NCI-H128 (cell line): ENCODE results near the gene FAM181B.
"Not testable (repeated sequence)": the region's sequence is repeated elsewhere in the genome, so short reads cannot be mapped to it uniquely, and the experiment has no call there.

ENCODE experiments used
- DNase-seq: peaks from one replicate; lab custom pipeline; 2025; ENCODE audit not compliant: unreplicated experiment; lab: John Stamatoyannopoulos, UW

Gene FAM181B

DNA sequence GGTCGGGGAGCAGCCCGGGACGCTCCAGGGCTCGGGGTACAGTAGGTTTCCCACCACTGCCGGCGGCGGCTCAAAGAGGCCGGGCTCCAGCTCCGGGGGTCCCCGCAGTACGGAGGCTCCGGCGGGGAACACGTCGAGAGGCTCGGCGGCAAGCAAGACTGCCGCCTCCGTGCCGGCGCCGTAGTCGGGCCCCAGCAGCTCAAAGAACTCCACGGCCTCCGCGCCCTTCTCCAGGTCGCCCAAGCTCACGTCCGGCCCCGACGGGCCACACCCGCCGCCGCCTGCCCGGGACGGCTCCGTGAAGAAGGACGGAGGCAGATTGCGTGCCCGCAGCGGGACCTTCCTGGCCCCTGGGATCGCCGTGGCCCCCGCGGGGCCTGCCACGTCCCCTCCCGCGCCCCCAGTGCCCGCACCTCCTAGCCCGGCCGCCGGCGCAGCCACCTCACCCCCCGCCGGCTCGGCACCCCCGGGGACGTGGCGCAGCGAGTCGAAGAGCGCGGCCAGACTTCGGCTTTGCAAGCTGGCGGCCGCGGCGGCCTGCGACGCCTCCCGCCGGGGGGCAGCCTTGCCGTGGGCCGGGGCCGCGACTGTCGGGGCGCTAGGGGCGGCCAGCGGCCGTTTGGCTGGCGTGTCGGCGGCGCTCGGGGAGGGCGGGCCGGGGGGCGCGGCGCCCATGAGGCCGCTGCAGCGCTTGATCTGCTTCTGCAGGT lies 775 bp downstream of the FAM181B start:
- DNase-seq: no peak

DNA sequence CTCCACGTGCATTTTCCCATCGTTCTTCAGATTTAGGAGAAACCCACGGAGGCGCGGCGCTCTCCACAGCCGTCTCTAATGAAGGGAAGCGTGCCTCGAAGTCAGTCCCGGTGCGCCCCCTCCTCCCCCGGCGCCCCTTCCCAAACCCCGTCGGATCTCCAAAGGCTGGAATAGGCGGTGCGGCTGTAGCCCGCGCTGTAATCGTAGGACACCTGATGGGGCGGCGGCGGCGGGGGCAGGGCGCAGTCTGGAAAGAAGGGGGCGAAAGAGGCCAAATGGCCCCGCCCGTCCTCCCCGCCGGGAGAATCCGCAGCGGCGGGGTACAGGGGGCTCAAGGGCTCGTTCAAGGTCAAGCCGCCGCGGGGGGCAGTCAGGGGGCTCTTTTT lies 1.3 kb downstream of the FAM181B start:
- no peak for DNase-seq

- no peak for DNase-seq
Observed at GRCh38 chr11:82731691-82732277, 1.9 kb downstream of the FAM181B start.

DNA sequence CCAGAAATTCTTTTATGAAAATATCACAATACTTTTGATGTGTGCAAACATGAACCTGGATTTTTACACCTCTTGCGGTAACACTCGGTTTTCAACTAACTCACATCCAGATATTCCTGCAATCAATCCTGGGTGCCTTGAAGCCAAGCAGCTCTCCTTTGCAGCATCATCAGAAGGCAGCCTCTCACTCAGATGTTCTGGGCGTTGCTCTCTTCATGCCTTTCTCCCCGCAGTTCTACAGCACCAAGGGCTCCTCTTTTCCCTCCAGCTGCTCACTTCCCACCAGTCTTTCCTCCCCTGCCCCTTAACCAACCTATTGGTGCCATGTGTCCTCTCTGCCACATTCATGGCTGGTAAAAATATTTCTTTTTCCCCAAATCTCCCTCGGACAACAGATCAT lies 2.9 kb downstream of the FAM181B start:
- DNase-seq: no peak

GRCh38 chr11:82730286-82730685 lies 3.4 kb downstream of the FAM181B start:
- no peak for DNase-seq

DNA sequence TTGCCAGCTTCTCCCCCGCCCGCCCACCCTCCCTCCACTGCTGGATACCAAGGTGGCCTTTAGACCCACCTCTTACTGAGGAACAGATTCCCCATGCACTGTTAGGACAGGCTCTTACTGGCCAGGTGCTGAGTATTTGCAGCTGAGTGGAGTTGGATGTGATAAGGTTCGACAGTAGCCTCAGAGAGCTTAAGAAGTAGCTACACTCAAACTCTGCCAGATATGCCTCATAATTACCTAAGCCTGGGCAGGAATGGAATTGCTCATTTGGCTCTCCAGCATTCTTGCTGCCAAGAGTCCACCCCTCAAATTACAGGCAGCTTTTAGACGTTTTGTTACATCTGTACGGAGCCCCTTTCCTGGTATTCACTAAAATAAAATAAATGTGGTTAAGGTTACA lies 9.6 kb downstream of the FAM181B start:
- no peak for DNase-seq

DNA sequence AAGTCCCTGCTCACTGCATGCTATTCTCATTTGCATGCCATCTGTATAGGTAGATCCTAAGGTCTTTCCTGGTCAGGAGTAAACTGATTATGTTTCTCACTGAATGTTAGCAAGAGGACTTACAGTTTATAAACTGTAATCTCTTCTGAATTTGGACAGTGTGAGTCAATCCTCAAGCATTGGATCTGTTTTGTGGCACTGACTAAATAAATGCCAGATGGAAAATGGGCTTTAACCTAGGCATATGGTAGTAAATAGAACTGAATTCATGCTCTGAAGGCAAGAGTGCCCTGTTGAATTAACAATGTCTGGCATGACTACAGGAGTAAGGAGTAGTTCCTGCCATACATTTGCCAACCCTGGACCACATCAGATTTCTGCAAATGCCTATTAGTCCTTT lies 11.4 kb downstream of the FAM181B start:
- no peak for DNase-seq

GRCh38 chr11:82720267-82721065 lies 13.2 kb downstream of the FAM181B start:
- DNase-seq: no peak

GRCh38 chr11:82719361-82720105 lies 14.1 kb downstream of the FAM181B start:
- no peak for DNase-seq

- DNase-seq: no peak
Observed at GRCh38 chr11:82718821-82719220, 14.8 kb downstream of the FAM181B start.

DNA sequence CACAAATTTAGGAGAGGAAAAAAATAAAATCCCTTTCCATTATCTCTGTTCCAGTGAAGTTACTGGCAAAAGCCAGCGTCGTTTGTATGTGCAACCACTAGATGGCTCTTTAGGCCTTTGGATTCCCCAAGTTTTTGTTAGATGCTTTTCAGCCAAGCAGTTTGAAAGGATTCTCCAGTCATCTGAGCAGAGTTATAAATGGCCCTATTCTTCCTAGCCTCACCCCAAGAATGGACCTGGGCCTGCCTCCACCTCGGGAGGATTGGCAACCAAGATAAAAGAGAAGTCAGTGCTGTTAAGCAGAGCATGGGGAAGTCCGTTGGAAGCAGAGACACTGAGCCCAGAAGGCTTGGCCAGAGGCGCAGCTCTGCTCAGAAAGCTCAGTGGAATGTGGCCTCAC lies 15.4 kb downstream of the FAM181B start:
- no peak for DNase-seq

DNA sequence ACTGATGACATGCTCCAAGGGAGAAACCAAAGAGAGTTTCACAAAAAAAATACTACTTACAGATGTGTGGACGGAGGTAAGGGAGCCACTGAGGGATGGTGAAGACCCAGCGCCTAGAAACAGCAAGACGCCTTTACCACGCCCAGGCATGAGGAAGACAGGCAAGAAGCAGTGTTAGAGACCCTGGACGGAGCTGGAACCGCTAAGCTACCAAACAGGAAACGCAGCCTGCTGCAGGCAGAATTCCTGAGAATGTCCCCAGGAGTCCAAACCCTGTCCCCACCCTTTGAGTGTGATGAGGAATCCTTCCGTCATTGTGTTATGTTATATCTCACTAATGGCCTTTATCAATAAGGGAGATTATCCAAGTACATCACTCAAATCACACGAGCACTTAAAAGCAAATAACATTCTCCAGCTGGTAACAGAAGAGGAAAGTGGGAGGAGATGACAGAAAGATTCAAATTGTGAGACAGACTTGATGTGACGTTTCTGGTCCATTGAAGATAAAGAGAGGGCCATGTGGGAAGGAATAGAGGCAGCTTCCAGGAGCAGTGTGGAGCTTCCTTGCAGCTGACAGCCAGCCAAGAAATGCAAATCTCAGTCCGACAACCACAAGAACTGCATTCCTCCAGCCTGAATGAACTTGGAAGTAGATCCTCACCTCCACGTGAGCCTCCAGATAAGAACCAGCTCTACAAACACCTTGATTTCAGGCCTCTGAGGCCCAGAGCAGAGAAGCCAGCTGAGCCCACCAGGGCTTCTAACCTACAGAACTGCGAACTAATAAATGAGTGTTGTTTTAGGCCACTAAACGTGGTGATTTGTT lies 19.1 kb downstream of the FAM181B start:
- no peak for DNase-seq

DNA sequence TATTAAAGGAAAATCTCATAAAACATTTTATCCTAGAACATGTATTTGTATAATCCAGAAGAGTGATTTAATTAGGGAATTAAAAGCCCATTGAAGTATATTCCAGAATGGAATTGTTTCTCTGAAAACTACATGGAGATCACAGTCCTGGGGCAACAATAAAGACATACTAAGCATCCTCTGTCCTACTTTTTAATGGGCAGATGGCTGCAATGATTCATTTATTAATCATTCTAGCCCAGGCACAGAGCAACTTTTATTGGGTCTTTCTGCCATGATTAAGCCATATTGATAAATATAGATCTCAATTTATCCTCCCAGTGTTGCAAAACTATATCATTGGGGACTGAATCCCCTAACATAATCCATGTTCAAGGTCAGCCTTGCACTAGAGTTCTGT lies 22.0 kb downstream of the FAM181B start:
- no peak for DNase-seq

GRCh38 chr11:82703796-82704195 lies 29.9 kb downstream of the FAM181B start:
- no peak for DNase-seq

- DNase-seq: no peak
Observed at GRCh38 chr11:82703226-82703625, 30.4 kb downstream of the FAM181B start.

- DNase-seq: no peak
Observed at GRCh38 chr11:82701847-82702520, 31.7 kb downstream of the FAM181B start.

- no peak for DNase-seq
Observed at GRCh38 chr11:82698576-82699352, 34.9 kb downstream of the FAM181B start.

DNA sequence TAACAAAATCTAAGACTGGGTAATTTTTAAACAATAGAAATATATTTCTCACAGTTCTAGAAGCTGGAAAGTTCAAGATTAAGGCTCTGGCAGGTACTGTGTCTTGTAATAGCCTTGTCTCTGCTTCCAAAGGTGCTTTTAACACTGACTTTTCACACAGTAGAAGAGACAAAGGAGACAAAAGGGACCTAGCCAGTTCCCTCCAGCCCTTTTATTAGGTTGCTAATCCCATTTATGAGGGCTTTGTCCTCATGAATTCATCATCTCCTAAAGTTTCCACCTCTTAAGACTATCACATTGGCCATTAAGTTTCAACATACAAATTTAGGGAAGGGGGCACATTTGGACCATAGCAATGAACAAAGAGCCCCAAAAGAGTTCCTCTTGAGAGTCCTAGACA lies 40.7 kb downstream of the FAM181B start:
- no peak for DNase-seq

DNA sequence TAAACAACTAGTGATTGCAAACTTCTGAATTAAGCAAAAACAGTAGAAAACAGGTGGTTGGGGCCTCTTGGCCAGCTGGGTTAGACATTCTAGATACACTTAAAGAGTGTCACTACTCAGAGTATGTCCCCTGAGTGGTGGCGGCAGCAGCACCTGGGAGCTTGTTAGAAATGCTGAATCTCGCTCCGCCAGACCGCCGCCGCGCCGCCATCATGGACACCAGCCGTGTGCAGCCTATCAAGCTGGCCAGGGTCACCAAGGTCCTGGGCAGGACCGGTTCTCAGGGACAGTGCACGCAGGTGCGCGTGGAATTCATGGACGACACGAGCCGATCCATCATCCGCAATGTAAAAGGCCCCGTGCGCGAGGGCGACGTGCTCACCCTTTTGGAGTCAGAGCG lies 44.3 kb downstream of the FAM181B start:
- not testable (repeated sequence) for DNase-seq
